Left lung (tissue), 10 donors: ENCODE data around the gene CNBD2. TPM values are rescaled to one million over a fixed set of nuclear protein-coding genes. Genes with fewer than 3 reads are reported as not detected.
A peak's percentile ranks its signal among the peaks of the same experiment; 100 is the strongest.

Experiments
- ATAC-seq: fragments of 200-7000 bp; cut with Tn5 transposase; one replicate; pipeline ENCODE4 v1.9.1; 2020; ENCODE audit warnings: moderate library complexity
- DNase-seq, 4 donors: peaks; one replicate each; pipeline ENCODE4 v3.0.0-alpha.2; 2013 to 2020
- H3K27ac ChIP-seq, 2 donors: fragments of 200-600 bp; sonication (generic) in 1 of 2; one replicate each; pipeline versions ENCODE4 v1.5.0 to v1.8.0; 2020 to 2021
- H3K27me3 ChIP-seq, 2 donors: fragments of 200-600 bp; sonication (generic) in 1 of 2; one replicate each; pipeline versions ENCODE4 v1.5.0 to v1.8.0; 2020 to 2021
- H3K36me3 ChIP-seq, 2 donors: fragments of 200-600 bp; sonication (generic) in 1 of 2; one replicate each; pipeline versions ENCODE4 v1.5.0 to v1.8.0; 2020 to 2021
- H3K4me1 ChIP-seq, 2 donors: fragments of 200-600 bp; one replicate each; pipeline ENCODE4 v1.8.0; 2021
- H3K4me3 ChIP-seq, 2 donors: fragments of 200-600 bp; sonication (generic) in 1 of 2; one replicate each; pipeline versions ENCODE4 v1.5.0 to v1.8.0; 2020 to 2021; ENCODE audit warnings: mild to moderate bottlenecking in 1 of 2
- H3K9me3 ChIP-seq, 2 donors: fragments of 200-600 bp; sonication (generic) in 1 of 2; one replicate each; pipeline versions ENCODE4 v1.5.0 to v1.8.0; 2020 to 2021
- intact Hi-C, 2 donors: fragments of 100-400 bp; cut with DNase I; formaldehyde crosslinking; loops; one replicate each; pipeline versions ENCODE4 v1.11.2 to v1.14.2; 2022
- polyA plus RNA-seq, 6 donors: library from polyadenylated mRNA; unstranded; fragments of 120-200 nt; gene quantifications; one replicate each; pipeline ENCODE4 v1.2.1, GENCODE V29; 2013; ENCODE audit not compliant: insufficient read length in 6 of 6
- total RNA-seq, 2 donors: library from RNA; stranded (reverse); fragmentation: NEBNext Ultra II Directional; extraction: Animal tissue kit (Norgen Biotek cat#: 25700); gene quantifications; one replicate each; pipeline ENCODE4 v1.2.1, GENCODE V29; 2021
- TF ChIP-seq, protein P1 (sequence below), 2 donors: fragments of 200-600 bp; sonication (generic) in 1 of 2; IDR thresholded peaks; one replicate each; pipeline versions ENCODE4 v1.5.0 to v1.8.0; 2021; ENCODE audit warnings: antibody characterized with exemption in 2 of 2
- donor health status: DM: no; HTN: yes; CAD: no.
- donor health status: DM: no; HTN: no; CAD: no.

CNBD2 gene
- total and polyA plus RNA-seq, 8 donors: 0.36 to 3.6 (median 0.51) TPM

- ATAC-seq (no peak), DNase-seq (no peak)
- H3K27ac ChIP-seq: no peak overlapping the region
- no peaks in the 10 kb centered on the region for H3K9me3 ChIP-seq
- no peaks in the 10 kb centered on the region for H3K27me3 ChIP-seq
- H3K36me3 ChIP-seq: no peaks in the 10 kb centered on the region
- H3K4me1 ChIP-seq: peaks cover 0 to 14% of the 10 kb centered on the region in 2 donors
- intact Hi-C loops: no loop called here
- no peak overlapping the region for H3K4me3 ChIP-seq
- TF ChIP-seq, protein P1, sequence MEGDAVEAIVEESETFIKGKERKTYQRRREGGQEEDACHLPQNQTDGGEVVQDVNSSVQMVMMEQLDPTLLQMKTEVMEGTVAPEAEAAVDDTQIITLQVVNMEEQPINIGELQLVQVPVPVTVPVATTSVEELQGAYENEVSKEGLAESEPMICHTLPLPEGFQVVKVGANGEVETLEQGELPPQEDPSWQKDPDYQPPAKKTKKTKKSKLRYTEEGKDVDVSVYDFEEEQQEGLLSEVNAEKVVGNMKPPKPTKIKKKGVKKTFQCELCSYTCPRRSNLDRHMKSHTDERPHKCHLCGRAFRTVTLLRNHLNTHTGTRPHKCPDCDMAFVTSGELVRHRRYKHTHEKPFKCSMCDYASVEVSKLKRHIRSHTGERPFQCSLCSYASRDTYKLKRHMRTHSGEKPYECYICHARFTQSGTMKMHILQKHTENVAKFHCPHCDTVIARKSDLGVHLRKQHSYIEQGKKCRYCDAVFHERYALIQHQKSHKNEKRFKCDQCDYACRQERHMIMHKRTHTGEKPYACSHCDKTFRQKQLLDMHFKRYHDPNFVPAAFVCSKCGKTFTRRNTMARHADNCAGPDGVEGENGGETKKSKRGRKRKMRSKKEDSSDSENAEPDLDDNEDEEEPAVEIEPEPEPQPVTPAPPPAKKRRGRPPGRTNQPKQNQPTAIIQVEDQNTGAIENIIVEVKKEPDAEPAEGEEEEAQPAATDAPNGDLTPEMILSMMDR (IDR thresholded peaks at IDR 0.05): no peak
These were observed 93.4 kb downstream of the CNBD2 start for GRCh38 chr20:36061754-36062153.

DNA sequence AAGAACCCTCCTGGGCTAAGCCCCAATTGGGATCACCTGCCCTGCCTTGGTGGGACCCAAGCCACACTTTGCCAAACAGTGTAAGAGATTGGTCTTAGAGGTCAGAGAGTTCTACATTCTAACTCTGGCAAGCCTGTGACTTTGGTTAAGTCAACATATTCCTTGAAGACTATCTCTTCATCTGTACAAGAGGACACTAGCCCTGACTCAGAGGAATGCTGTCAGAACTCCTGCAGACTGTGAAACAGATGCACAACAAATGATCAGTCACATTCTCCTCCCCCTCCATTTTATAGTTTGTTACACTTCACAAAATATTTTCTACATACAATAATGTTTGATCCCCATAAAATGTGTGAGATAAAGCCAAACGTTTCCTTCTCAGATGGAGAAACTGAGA is 94.4 kb downstream of the CNBD2 start:
- Histone ChIP-seq H3K27me3 (no peaks in the 10 kb centered on the region), H3K4me1 (peaks cover 0 to 14% of the 10 kb centered on the region in 2 donors), H3K4me3 (no peak overlapping the region), H3K27ac (no peak overlapping the region), H3K9me3 (no peaks in the 10 kb centered on the region), H3K36me3 (no peaks in the 10 kb centered on the region)
- ATAC-seq (no peak), DNase-seq (no peak)
- TF ChIP-seq, protein P1 (IDR thresholded peaks at IDR 0.05): no peak
- intact Hi-C loops: no loop called here

GRCh38 chr20:36063916-36064657 is 95.7 kb downstream of the CNBD2 start:
- ATAC-seq: peak; percentile 24
- intact Hi-C loops: no loop called here
- H3K4me1 ChIP-seq: peaks cover 0 to 14% of the 10 kb centered on the region in 2 donors
- no peaks in the 10 kb centered on the region for H3K27me3 ChIP-seq
- H3K36me3 ChIP-seq: no peaks in the 10 kb centered on the region
- no peaks in the 10 kb centered on the region for H3K9me3 ChIP-seq
- H3K4me3 ChIP-seq: peak overlapping the region; percentile 56 to 57
- no peak for DNase-seq
- H3K27ac ChIP-seq: peak overlapping the region; percentile 90 to 93
- TF ChIP-seq, protein P1 (IDR thresholded peaks at IDR 0.05): no peak

DNA sequence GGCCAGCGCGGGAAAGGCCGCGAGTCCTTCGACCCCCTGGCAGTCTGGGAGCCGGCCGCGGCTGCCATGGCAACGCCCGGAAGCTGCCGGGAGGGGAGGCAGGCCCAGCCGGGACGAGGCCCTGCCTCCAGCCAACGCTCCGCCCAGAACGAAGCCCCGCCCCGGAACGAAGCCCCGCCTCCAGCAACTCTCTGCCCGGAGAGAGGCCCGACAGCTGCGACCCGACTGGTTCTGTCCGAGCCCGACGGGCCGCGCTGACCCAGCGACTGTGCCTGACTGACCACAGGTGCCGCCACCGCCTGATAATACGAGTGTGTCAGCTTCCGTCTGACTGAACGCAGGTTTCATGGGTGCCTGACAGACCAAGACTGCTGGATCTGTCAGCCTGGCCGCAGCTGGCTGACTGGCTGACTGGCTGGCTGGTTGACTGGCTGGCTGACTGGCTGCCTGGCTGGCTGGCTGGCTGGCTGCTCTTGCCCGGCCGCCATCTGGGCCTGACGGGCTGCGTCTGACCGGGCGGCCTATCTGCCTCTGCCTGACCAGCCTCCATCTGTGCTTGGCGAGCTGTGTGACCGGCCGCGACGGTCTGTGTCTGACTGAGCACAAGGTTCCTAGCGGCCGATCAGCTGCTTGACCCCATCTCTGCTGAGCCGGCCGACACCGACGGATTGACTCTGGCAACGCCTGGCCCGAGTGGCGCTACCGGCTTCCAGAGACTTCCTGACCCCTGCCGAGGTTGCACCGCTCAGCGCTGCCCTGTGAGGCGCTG is 96.5 kb downstream of the CNBD2 start:
- TF ChIP-seq, protein P1 (IDR thresholded peaks at IDR 0.05): no peak
- H3K36me3 ChIP-seq: no peaks in the 10 kb centered on the region
- H3K27ac ChIP-seq: peak overlapping the region; percentile 90 to 93
- no peaks in the 10 kb centered on the region for H3K9me3 ChIP-seq
- peaks cover 0 to 14% of the 10 kb centered on the region in 2 donors for H3K4me1 ChIP-seq
- H3K4me3 ChIP-seq: peak overlapping the region; percentile 56 to 57
- DNase-seq (peak; percentile 88 to 100 (median 94)), ATAC-seq (peak; percentile 98)
- intact Hi-C loops: no loop called here
- H3K27me3 ChIP-seq: no peaks in the 10 kb centered on the region

DNA sequence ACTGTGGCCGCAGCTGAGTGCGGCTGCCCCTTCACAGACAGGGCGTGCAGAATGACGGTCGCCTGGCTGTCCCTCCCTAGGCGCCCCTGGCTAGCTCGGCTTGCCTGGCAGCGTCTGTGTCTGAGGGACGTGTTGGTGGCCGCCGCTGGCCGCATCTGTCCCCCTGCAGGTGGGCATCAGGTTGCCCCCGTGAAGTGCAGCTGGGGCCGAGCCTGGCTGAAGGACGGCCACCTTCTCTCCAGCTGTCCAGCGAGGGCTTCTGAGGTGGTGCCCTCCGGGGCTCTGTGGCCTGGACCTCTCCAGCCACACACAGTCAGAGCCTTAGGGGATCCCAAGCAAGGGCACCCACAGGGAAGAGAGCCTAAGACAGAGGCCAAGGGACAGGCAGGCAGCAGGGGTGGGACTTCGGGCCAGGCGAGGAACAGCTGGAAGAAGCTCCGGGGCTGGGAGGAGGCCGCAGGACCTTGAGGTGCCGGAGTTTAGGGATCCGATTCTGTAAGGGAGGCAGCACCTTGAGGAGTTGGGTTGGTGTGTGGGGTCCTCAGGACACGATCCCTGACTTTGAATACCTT is 97.1 kb downstream of the CNBD2 start:
- TF ChIP-seq, protein P1 (IDR thresholded peaks at IDR 0.05): no peak
- DNase-seq: no peak
- ATAC-seq: no peak
- Histone ChIP-seq H3K4me3 (peak overlapping the region; percentile 56 to 57), H3K27me3 (no peaks in the 10 kb centered on the region), H3K36me3 (no peaks in the 10 kb centered on the region), H3K9me3 (no peaks in the 10 kb centered on the region), H3K4me1 (peaks cover 0 to 14% of the 10 kb centered on the region in 2 donors), H3K27ac (peak overlapping the region; percentile 90 to 93)
- intact Hi-C loops: no loop called here
